Measurements from ENCODE around the gene JAM3. TPM values are rescaled to one million over a fixed set of nuclear protein-coding genes. Genes with fewer than 3 reads are reported as not detected.

JAM3 gene
- total RNA-seq, 1 experiment from 2014 or later: not detected

GRCh38 chr11:134028368-134028920, 40.4 kb upstream of the JAM3 start:
- no peak overlapping the region for H2AFZ ChIP-seq
- H3K27ac ChIP-seq: no peak overlapping the region
- no peaks in the 10 kb centered on the region for H3K79me2 ChIP-seq (ENCODE audit: low read depth)
- no peaks in the 10 kb centered on the region for H3K9me3 ChIP-seq (ENCODE audit: insufficient read depth, low read depth)
- H3K4me1 ChIP-seq (replicated peaks; ENCODE audit: insufficient read depth): no peaks in the 10 kb centered on the region
- intact Hi-C loops (cut with micrococcal nuclease; ENCODE audit: unreplicated experiment): no loop called here
- no peaks in the 10 kb centered on the region for H3K36me3 ChIP-seq (ENCODE audit: low read depth)
- H3K4me2 ChIP-seq: no peak overlapping the region
- H3F3A ChIP-seq (ENCODE audit: insufficient read depth, low read depth): no peaks in the 10 kb centered on the region
- ChIA-PET POLR2A (ENCODE audit: unreplicated experiment) (no interaction called here), CTCF (no interaction called here)
- no peak for TF ChIP-seq EZH2 (IDR thresholded peaks at IDR 0.05; ENCODE audit: low read depth)
- TF ChIP-seq, protein P1, sequence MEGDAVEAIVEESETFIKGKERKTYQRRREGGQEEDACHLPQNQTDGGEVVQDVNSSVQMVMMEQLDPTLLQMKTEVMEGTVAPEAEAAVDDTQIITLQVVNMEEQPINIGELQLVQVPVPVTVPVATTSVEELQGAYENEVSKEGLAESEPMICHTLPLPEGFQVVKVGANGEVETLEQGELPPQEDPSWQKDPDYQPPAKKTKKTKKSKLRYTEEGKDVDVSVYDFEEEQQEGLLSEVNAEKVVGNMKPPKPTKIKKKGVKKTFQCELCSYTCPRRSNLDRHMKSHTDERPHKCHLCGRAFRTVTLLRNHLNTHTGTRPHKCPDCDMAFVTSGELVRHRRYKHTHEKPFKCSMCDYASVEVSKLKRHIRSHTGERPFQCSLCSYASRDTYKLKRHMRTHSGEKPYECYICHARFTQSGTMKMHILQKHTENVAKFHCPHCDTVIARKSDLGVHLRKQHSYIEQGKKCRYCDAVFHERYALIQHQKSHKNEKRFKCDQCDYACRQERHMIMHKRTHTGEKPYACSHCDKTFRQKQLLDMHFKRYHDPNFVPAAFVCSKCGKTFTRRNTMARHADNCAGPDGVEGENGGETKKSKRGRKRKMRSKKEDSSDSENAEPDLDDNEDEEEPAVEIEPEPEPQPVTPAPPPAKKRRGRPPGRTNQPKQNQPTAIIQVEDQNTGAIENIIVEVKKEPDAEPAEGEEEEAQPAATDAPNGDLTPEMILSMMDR (conservative IDR thresholded peaks at IDR 0.05): no peak
- H4K20me1 ChIP-seq (ENCODE audit: insufficient read depth): no peaks in the 10 kb centered on the region
- BruUV-seq (replicated peaks): no TSS peak
- no peak for DNase-seq
- H3K27me3 ChIP-seq (ENCODE audit: insufficient read depth, low read depth): peaks cover 100% of the 10 kb centered on the region
- H3K9me2 ChIP-seq (ENCODE audit: insufficient read depth): no peaks in the 10 kb centered on the region
- H3K4me3 ChIP-seq: no peak overlapping the region

DNA sequence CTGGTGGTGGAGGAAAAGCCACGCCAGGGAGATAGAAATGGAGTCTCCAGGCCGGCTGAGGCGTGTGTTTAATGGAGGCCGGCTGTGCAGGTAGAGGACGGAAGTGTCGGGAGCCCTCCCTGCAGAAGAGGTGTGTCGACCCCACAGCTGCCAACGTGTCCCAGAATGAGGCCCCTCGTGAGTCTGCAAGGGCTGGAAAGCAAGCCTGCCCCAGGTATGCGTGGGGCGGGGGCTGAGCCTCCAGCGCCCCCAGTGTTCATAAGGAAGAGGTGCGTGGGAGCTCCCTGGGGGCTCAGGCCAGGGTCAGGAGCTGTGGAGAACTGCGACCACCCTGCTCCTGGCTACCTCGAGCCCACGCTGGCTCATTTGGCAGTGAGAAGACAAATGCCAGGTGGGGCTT, 38.0 kb upstream of the JAM3 start:
- intact Hi-C loops (cut with micrococcal nuclease; ENCODE audit: unreplicated experiment): no loop called here
- POLR2A ChIA-PET (ENCODE audit: unreplicated experiment): no interaction called here
- H3K9me3 ChIP-seq (ENCODE audit: insufficient read depth, low read depth): no peaks in the 10 kb centered on the region
- no peaks in the 10 kb centered on the region for H3K9me2 ChIP-seq (ENCODE audit: insufficient read depth)
- CTCF ChIA-PET: no interaction called here
- no peaks in the 10 kb centered on the region for H3K4me1 ChIP-seq (replicated peaks; ENCODE audit: insufficient read depth)
- no peak for DNase-seq
- H4K20me1 ChIP-seq (ENCODE audit: insufficient read depth): no peaks in the 10 kb centered on the region
- H3F3A ChIP-seq (ENCODE audit: insufficient read depth, low read depth): no peaks in the 10 kb centered on the region
- TF ChIP-seq, protein P1 (conservative IDR thresholded peaks at IDR 0.05): no peak; the same call in 1 of the 2 replicates
- no peak for TF ChIP-seq EZH2 (IDR thresholded peaks at IDR 0.05; ENCODE audit: low read depth)
- no peaks in the 10 kb centered on the region for H3K36me3 ChIP-seq (ENCODE audit: low read depth)
- no peak overlapping the region for H3K27ac ChIP-seq
- H3K4me3 ChIP-seq: no peak overlapping the region
- H3K27me3 ChIP-seq (ENCODE audit: insufficient read depth, low read depth): peaks cover 100% of the 10 kb centered on the region
- H2AFZ ChIP-seq: no peak overlapping the region
- no peak overlapping the region for H3K4me2 ChIP-seq
- no TSS peak for BruUV-seq (replicated peaks)
- H3K79me2 ChIP-seq (ENCODE audit: low read depth): no peaks in the 10 kb centered on the region

DNA sequence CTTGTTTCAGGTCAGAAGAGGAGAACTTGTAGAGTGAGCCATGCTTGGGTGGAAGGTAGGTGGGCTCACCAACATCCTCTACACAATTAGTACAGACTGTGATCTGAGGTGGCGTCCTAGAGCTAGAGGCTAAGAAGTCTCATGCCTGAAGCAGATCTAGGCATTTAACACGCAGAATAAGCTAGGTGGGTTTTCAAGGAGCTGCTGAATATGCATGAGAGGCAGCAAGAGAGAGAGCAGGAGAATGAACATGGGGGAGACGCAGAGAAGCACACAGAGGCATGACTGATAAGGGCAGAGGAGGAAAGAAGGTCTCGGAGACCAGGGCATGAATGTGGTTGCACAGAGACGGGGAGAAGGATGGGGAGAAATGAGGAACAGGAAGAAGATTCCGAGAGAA, 36.8 kb upstream of the JAM3 start:
- no peaks in the 10 kb centered on the region for H4K20me1 ChIP-seq (ENCODE audit: insufficient read depth)
- no peaks in the 10 kb centered on the region for H3K9me3 ChIP-seq (ENCODE audit: insufficient read depth, low read depth)
- intact Hi-C loops (cut with micrococcal nuclease; ENCODE audit: unreplicated experiment): no loop called here
- no peaks in the 10 kb centered on the region for H3K79me2 ChIP-seq (ENCODE audit: low read depth)
- H3K4me2 ChIP-seq: no peak overlapping the region
- no TSS peak for BruUV-seq (replicated peaks)
- H3K9me2 ChIP-seq (ENCODE audit: insufficient read depth): no peaks in the 10 kb centered on the region
- H3K27me3 ChIP-seq (ENCODE audit: insufficient read depth, low read depth): peaks cover 98% of the 10 kb centered on the region
- TF ChIP-seq EZH2 (IDR thresholded peaks at IDR 0.05; ENCODE audit: low read depth): no peak
- no peak overlapping the region for H3K4me3 ChIP-seq
- no peak overlapping the region for H3K27ac ChIP-seq
- no peaks in the 10 kb centered on the region for H3K4me1 ChIP-seq (replicated peaks; ENCODE audit: insufficient read depth)
- H3K36me3 ChIP-seq (ENCODE audit: low read depth): no peaks in the 10 kb centered on the region
- H2AFZ ChIP-seq: no peak overlapping the region
- CTCF ChIA-PET: no interaction called here
- no peak for DNase-seq
- POLR2A ChIA-PET (ENCODE audit: unreplicated experiment): no interaction called here
- H3F3A ChIP-seq (ENCODE audit: insufficient read depth, low read depth): no peaks in the 10 kb centered on the region

- no peaks in the 10 kb centered on the region for H3K9me2 ChIP-seq (ENCODE audit: insufficient read depth)
- DNase-seq: no peak
- intact Hi-C loops (cut with micrococcal nuclease; ENCODE audit: unreplicated experiment): no loop called here
- H2AFZ ChIP-seq: no peak overlapping the region
- CTCF ChIA-PET: no interaction called here
- peaks cover 98% of the 10 kb centered on the region for H3K27me3 ChIP-seq (ENCODE audit: insufficient read depth, low read depth)
- no peaks in the 10 kb centered on the region for H3K79me2 ChIP-seq (ENCODE audit: low read depth)
- POLR2A ChIA-PET (ENCODE audit: unreplicated experiment): no interaction called here
- H3K4me1 ChIP-seq (replicated peaks; ENCODE audit: insufficient read depth): no peaks in the 10 kb centered on the region
- H3K4me3 ChIP-seq: no peak overlapping the region
- no peaks in the 10 kb centered on the region for H3F3A ChIP-seq (ENCODE audit: insufficient read depth, low read depth)
- no peak overlapping the region for H3K4me2 ChIP-seq
- no TSS peak for BruUV-seq (replicated peaks)
- no peak for TF ChIP-seq EZH2 (IDR thresholded peaks at IDR 0.05; ENCODE audit: low read depth)
- TF ChIP-seq, protein P1 (conservative IDR thresholded peaks at IDR 0.05): no peak
- H3K36me3 ChIP-seq (ENCODE audit: low read depth): no peaks in the 10 kb centered on the region
- H3K9me3 ChIP-seq (ENCODE audit: insufficient read depth, low read depth): no peaks in the 10 kb centered on the region
- H3K27ac ChIP-seq: no peak overlapping the region
- no peaks in the 10 kb centered on the region for H4K20me1 ChIP-seq (ENCODE audit: insufficient read depth)
Observed at GRCh38 chr11:134032501-134033091, 36.3 kb upstream of the JAM3 start.
